ENCODE data around the gene LRRC74A. TPM values are rescaled to one million over a fixed set of nuclear protein-coding genes. Genes with fewer than 3 reads are reported as not detected.
A peak's percentile ranks its signal among the peaks of the same experiment; 100 is the strongest.

The LRRC74A gene
- polyA plus RNA-seq, 4 donors = not detected

GRCh38 chr14:76808990-76809389 lies 17.2 kb upstream of the LRRC74A start:
- DNase-seq (ENCODE audit: low read depth in 4 of 4, low spot score in 2 of 4) = no peak

- no peak for DNase-seq (ENCODE audit: low read depth in 4 of 4, low spot score in 2 of 4)
Observed at GRCh38 chr14:76810525-76810924, 15.7 kb upstream of the LRRC74A start.

- DNase-seq (ENCODE audit: low read depth in 4 of 4, low spot score in 2 of 4) = no peak
Observed at GRCh38 chr14:76810953-76811400, 15.2 kb upstream of the LRRC74A start.

DNA sequence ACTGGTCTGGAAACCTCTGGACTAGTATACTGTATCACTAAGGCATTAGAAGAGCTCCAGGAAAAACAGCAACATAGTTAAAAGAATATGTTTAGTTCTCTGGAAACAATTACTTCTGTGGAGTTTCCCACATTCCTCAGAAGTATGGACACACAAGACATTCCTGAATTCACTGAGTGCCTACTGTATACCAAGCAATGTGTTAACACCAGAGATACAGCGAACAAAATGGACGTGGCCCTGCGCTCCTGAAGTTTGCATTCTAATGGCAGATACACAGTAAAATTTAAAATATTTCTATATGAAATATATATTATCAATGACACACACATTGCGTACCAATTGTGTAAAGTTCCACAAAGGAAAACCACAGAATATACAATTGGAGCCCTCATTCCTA lies 14.6 kb upstream of the LRRC74A start:
- DNase-seq (ENCODE audit: low read depth in 4 of 4, low spot score in 2 of 4) = no peak

- DNase-seq (ENCODE audit: low read depth in 4 of 4, low spot score in 2 of 4) = no peak
Observed at GRCh38 chr14:76812093-76812421, 14.2 kb upstream of the LRRC74A start.

- peak; percentile 72 to 90 (median 88) for DNase-seq (ENCODE audit: low read depth in 4 of 4, low spot score in 2 of 4)
Observed at GRCh38 chr14:76812422-76813383, 13.5 kb upstream of the LRRC74A start, which contains the start of gene ANGEL1. ANGEL1 (minus strand) TSS chr14:76812882; CDS start chr14:76812827, 55 bp downstream.

GRCh38 chr14:76814726-76815645 lies 11.2 kb upstream of the LRRC74A start:
- DNase-seq (ENCODE audit: low read depth in 4 of 4, low spot score in 2 of 4) = no peak

- no peak for DNase-seq (ENCODE audit: low read depth in 4 of 4, low spot score in 2 of 4)
Observed at GRCh38 chr14:76820700-76821099, 5.5 kb upstream of the LRRC74A start.

GRCh38 chr14:76827696-76828296 lies 1.6 kb downstream of the LRRC74A start:
- no peak for DNase-seq (ENCODE audit: low read depth in 4 of 4, low spot score in 2 of 4)

- DNase-seq (ENCODE audit: low read depth in 4 of 4, low spot score in 2 of 4) = no peak
Observed at GRCh38 chr14:76828339-76829012, 2.3 kb downstream of the LRRC74A start.

GRCh38 chr14:76829013-76829365 lies 2.8 kb downstream of the LRRC74A start:
- DNase-seq (ENCODE audit: low read depth in 4 of 4, low spot score in 2 of 4) = no peak

- no peak for DNase-seq (ENCODE audit: low read depth in 4 of 4, low spot score in 2 of 4)
Observed at GRCh38 chr14:76829650-76830421, 3.6 kb downstream of the LRRC74A start.

DNA sequence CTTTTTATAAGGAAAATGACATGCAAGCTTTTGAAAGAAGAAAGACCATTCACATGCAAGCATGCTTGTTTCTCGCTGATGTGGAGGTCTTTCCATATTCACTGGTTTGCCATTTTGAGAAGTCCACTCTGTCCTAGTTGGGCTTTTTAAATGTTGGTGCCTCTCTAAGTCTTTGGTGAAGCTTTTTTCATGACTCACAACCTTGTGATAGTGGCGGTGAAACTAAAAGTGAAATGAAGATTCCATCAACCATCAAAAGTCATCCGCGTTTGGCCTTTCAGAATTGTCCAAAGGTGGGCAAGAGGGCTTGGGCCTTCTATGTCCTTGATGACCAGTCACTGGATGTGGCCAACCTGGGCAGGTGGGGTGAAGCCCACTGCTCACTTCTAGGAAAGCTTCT lies 4.3 kb downstream of the LRRC74A start:
- DNase-seq (ENCODE audit: low read depth in 4 of 4, low spot score in 2 of 4) = no peak

DNA sequence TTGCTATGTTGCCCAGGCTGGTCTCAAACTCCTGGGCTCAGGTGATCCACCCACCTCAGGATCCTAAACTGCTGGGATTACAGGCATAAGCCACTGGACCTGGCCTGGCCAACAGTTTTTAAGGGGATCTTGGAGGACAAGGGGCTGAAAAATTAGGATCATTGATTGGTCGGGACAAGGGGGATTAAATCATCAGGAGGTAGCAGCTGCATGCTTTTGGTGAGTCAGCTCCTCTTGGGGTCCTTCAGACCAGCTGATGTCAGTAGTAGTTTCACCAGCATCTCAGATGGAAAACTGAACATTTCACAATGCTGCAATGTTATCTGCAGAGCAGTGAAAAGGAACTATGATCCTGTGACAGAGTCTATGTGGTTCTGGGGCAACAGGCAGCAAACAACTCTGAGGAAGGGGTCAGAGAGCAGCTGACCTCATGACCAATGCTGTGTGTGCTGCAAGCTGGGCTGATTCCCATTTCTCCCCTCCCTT lies 6.3 kb downstream of the LRRC74A start:
- DNase-seq (ENCODE audit: low read depth in 4 of 4, low spot score in 2 of 4) = no peak

GRCh38 chr14:76833011-76833410 lies 6.8 kb downstream of the LRRC74A start:
- no peak for DNase-seq (ENCODE audit: low read depth in 4 of 4, low spot score in 2 of 4)

GRCh38 chr14:76834241-76834661 lies 8.0 kb downstream of the LRRC74A start:
- DNase-seq (ENCODE audit: low read depth in 4 of 4, low spot score in 2 of 4) = no peak

GRCh38 chr14:76836029-76836630 lies 9.9 kb downstream of the LRRC74A start:
- no peak for DNase-seq (ENCODE audit: low read depth in 4 of 4, low spot score in 2 of 4)

DNA sequence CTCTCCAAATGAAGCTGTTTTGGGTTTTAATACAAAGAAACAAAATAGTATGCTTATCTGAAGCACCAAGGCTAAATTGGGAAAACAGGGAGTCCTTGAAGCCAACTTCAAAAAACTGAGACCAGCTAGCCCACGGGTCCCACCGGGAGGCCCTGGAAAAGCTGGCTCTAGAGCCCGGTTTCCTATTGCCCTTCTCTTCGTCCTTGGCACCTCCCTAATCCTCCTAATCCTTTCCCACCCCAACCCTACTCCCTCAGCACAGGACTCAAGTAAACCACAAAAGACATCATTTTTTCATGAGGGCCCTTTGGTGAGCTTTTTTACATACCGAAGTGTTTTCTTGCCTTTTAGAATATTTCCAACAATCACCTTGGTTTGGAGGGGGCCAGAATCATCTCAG lies 11.3 kb downstream of the LRRC74A start:
- no peak for DNase-seq (ENCODE audit: low read depth in 4 of 4, low spot score in 2 of 4)

DNA sequence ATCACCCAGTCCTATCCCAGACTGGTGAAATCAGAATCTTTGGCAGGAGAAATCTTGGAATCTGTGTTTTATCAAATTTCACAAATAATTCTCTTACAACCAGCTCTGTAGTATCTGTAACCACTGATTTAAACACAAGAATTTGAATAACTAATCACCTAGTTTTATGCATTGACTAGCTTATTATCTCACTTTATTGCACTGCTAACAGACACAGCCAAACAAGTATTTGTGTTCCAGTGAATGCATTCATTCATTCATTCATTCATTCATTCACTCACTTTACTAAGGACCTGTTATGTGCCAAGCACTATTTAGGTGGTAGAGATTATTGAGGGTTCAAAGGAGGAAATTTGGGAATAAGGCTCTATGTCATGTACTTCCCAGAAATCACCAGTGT lies 16.2 kb downstream of the LRRC74A start:
- DNase-seq (ENCODE audit: low read depth in 4 of 4, low spot score in 2 of 4) = no peak
